ENCODE measurements around the gene OXSR1.
"Not testable (repeated sequence)": the region's sequence is repeated elsewhere in the genome, so short reads cannot be mapped to it uniquely, and the experiment has no call there.

Gene OXSR1

DNA sequence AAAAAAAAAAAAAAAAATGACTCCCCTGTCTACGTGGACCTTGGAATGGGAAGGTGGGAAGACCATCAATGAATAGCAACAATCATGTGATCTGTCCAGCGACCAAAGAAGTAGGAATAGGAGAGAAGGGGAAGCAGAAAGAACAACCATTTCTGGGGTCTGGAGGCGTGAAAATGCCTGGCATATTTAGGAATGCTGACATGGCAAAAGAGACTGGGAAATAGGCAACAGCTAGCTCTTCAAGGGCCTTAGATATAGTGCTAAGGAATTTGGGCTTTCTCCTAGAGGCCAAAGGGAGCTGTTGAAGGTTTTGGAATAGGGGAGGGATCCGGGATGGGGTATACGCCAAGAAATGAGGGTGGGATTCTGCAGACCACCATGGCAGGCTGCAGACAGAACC, 106.2 kb downstream of the OXSR1 start:
- no peak for DNase-seq (ENCODE audit: low read depth)

DNA sequence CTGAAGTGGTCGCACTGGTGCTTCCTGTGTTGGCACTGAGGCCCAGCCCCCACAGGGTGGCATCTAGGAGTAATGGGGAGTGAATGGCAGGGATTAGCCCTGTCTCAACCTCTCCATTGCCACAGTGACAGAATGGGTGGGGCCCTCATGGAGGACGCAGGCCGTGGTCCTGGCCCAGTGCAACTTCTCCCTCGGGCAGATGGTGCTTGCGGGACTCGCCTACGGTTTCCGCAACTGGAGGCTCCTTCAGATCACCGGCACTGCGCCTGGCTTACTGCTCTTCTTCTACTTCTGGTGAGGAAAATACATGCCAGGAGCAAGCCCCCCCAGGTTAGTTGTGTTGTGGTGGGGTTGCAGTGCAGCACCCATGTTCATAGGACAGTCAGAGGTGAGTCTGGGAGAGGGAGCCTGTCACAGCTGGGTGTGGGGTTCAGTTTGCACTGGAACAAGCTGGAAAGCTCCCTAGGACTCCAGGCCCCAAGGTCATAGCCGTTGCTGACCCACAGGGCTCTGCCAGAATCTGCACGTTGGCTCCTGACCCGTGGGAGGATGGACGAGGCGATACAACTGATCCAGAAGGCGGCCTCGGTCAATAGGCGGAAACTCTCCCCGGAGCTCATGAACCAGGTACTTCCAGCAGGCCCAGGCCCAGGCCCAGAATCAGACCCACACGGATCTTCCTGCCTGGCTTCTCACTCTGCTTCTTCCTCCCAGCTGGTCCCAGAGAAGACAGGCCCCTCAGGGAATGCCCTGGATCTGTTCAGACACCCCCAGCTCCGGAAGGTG, 109.7 kb downstream of the OXSR1 start:
- no peak for DNase-seq (ENCODE audit: low read depth)

DNA sequence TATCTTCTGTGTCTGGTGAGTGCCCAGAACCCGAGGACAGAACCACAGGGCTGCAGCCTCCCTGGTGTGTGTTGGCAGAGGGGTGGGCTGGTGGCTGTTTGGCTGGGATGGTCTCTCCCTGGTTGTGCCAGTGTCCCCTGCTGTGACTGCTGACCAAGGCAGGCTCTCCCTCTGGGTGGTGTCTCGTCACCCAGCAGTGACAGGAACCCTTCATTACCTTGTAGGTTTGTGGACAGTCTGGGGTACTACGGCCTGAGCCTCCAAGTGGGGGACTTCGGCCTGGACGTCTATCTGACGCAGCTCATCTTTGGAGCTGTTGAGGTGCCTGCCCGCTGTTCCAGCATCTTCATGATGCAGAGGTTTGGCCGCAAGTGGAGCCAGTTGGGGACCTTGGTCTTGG, 110.3 kb downstream of the OXSR1 start:
- no peak for DNase-seq (ENCODE audit: low read depth)

DNA sequence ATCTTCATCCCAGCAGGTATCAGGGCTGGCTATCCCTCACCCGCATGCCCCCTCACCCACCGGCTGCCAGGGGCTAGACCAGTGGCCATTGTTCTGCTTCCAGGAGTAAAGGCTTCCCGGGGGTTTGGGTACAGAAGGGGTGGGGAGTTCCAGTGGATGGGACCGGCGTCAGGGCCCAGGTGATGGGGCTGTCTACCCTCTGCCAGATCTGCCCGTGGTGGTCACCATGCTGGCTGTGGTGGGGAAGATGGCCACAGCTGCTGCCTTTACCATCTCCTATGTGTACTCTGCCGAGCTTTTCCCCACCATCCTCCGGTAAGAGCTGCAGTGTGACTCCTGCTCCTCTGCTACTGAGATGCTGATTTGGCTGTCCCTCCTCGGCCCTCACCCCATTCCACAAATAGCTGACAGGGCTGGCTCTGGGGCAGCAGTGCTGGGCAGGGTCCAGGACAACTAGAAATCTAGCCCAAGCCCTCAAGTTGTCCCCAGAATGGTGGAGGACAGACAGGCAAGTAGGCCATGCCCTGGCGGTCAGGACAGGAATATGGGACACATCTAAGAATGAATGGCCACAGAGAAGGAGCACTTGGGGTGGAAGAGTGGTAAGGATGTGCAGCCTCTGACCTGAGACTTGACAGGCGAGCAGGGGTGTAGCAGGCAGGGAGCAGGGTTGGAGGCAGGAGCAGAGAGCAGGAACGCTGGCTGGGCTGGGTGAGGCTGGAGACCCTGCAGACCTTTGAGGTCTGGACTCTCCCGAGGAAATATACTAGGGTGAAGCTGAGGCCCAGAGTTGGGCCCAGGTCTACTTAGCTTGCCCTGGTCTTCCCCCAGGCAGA, 111.0 kb downstream of the OXSR1 start:
- no peak for DNase-seq (ENCODE audit: low read depth)

DNA sequence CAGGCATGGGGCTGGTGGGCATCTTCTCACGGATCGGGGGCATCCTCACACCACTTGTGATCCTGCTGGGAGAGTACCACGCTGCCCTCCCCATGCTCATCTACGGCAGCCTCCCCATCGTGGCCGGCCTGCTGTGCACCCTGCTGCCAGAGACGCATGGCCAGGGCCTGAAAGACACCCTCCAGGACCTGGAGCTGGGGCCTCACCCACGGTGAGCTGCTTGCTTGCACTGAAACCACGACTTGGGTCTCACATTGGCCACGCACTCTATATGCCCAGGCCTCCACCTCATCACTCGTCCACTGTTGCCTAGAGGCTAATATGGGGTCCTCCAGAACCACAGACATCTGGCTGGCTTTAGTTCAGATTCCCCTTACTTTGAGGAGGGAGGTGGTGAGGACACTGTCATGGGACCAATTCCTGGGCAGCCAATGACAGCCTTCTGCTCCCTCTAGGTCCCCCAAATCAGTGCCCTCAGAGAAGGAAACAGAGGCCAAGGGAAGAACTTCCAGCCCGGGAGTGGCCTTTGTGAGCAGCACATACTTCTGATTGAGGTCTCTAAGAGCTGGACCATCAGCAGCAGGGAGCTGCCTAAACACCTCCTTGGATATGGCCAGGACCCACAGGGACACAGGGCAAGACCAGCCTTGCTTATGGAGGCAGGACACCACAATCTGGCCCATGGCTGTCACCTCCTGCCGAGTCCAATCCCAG, 111.7 kb downstream of the OXSR1 start:
- DNase-seq (ENCODE audit: low read depth), result no peak

DNA sequence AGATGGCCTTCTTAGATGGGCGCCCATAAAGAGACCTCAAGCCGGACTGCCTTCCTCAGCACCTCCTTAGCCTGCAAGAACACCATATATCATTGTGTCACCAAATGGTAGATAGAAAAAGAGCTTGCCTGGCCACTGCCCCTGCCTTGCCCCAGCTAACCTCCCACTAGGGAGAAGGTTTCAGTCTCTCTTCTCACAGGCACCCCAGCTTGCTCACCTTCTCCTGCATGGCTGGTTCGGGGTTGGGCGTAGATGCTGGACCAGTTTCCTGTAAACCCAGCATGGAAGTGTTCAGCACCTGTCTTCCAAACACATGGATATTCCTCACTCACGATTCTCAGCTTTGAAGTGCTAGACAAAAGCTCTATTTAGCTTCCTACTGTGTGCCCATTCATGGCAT, 113.5 kb downstream of the OXSR1 start:
- no peak for DNase-seq (ENCODE audit: low read depth)

DNA sequence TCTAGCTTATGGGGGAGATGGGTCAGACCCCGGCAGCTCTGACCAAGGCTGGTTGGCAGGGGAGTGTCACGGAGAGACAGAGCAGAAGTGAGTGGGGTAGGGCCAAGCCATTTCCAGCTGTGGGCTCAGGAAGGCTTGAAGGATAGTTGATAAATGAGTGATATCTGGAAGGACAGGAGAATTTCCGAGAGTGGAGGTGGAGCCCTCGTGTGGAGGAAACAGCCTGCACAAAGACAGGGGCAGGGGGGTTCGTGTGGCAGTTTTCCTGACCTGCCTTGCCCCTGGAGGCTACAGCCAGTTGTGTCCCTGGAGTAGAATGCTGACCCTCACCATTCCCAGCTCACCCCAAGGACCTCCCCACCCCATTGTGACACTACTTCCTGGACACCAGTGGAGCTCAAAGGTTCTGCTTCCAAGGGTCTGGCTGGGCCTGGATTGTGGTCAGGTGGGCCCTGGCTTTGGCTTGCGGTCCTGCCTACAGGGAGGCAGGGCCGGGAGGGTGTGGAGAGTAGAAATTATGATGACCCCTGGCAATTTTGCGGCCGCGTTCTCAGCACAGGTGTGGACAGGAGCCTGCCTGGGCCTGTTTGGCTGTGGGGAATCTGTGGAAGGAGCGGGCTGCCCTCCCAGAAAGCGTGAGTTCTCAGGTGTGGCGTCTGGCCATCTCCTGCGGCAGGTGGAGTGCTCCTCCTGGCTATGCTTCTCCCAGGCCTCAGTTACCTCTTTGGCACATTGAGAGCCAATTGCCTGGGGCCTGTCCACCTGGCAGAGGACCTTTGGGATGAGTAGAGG, 116.8 kb downstream of the OXSR1 start, which contains the start of gene SLC22A14:
SLC22A14 (plus strand) TSS at position 400 of the 792 bp plus-strand sequence. CDS start 23,733 bp downstream, outside the sequence.
- no peak for DNase-seq (ENCODE audit: low read depth)

DNA sequence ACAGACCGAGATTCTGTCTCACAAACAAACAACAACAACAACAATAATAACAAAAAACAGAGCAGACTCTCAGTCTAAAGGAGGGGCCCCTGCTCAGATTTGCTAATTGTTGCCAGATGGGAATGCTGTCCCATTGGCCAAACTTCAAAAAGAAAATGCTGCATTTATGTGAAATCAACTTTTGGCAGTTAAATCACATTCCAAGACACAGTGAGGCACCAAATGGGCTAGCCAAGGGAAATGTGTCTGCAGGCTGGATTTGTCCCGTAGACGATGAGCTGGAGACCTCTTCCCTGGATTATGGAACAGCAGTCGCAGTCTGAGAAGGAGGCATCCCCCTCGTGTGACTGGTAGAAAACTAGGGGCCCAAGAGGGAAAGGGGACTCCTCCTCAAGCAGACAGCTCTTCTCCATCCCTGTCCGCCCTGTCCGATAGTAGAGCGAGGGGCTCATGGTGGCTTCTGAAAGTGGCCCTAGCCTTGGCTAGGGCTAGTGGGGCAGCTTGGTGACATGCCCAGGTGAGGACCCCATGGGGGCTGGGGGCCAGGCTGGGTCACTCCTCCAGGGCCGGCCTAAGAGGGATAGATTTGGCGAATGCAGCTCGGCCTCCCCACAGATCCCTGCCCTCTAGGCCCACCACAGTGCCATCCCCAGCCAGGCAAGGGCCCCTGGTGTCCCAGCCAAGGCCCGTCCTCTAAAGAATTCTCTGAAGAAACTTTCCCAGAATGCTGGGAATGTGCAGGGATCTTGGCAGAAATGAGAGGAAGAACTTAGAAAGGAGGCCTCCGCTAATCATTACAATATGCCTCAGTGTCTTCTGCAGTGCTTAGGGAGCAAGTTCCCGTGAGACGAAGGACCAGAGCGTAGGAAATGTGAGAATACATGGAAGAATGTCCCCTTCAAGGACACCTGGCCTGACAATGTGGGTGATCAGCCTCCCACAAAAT, 118.7 kb downstream of the OXSR1 start:
- DNase-seq (ENCODE audit: low read depth), result peak; percentile 37

DNA sequence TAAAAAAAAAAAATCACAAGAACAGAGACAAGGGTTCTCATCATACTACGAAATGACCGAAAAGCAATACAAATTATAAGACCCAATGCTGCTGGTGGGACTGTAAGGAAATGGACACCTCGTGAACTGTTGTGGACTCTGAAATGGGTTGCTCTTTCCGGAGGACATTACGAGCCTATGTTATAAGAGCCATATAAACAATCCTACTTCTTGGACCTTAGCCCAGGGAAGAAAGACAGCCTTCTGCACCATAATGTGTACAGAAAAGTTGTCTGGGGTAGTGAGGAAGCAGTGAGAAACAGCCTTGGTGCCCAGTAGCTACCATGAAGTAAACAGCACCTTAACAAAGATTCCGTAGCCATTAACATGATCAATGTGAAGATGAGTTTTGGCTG, 119.4 kb downstream of the OXSR1 start:
- DNase-seq (ENCODE audit: low read depth), result no peak

DNA sequence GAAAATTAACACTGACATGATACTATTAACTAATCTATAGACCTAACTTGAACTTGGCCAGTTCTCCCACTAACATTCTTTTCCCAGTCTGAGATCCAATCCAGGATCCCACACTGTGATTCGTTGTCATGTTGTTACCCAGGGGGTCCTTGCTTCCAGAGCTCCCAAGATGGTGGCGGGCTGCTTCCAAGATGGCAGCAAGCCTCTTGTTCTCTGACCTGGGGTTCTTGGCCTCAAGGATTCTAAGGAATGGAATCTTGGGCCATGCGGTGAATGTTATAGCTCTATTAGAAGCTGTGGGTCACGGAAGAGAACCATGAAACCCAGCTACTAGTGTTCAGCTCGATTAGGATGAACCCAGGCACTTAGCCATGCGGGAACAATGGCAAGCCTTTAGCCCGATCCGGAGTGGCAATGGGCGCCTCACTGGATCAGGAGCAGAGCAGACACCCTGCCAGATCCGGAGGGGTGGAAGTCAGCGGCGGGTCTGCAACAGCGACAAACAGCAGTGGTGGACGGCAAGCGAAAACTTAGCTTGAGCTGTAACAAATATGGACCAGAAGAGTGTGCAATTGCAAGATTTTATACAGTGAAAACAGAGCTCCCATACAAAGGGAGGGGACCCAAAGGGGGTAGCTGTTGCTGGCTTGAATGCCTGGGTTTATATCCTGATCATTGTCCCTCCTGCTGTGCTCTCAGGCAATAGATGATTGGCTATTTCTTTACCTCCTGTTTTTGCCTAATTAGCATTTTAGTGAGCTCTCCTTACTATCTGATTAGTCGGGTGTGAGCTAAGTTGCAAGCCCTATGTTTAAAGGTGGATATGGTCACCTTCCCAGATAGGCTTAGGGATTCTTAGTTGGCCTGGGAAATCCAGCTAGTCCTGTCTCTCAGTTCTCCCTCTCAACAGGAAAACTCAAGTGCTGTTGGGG, 124.2 kb downstream of the OXSR1 start:
- not testable (repeated sequence) for DNase-seq (ENCODE audit: low read depth)

GRCh38 chr3:38297053-38297452, 131.7 kb downstream of the OXSR1 start:
- not testable (repeated sequence) for DNase-seq (ENCODE audit: low read depth)

- no peak for DNase-seq (ENCODE audit: low read depth)
Measured at GRCh38 chr3:38297537-38297936, 132.2 kb downstream of the OXSR1 start.

- peak; percentile 9 for DNase-seq (ENCODE audit: low read depth)
Measured at GRCh38 chr3:38297947-38298711, 132.8 kb downstream of the OXSR1 start.
